ENCODE data around the gene MTG1. TPM values are rescaled to one million over a fixed set of nuclear protein-coding genes. Genes with fewer than 3 reads are reported as not detected.

The MTG1 gene
- total and polyA plus RNA-seq, 2 experiments from 2014 or later = 45.7 to 68.6 TPM

DNA sequence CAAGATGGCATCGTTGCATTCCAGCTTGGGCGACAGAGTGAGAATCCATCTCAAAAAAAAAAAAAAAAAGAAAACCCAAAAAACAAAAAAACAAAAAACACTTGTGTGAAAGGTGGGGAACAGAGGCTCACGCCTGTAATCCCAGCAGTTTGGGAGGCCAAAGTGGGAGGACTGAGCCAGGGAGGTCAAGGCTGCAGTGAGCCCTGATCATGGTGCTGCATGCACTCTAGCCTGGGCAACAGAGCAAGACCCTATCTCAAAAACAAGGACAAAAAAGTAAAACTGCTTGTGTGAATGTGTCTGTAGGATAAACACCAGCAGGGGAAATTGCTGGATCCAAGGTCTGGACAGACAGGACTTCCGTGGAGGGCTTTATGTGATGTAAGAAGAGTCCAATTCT lies 10.4 kb upstream of the MTG1 start (continued):
- TF ChIP-seq, protein P1, sequence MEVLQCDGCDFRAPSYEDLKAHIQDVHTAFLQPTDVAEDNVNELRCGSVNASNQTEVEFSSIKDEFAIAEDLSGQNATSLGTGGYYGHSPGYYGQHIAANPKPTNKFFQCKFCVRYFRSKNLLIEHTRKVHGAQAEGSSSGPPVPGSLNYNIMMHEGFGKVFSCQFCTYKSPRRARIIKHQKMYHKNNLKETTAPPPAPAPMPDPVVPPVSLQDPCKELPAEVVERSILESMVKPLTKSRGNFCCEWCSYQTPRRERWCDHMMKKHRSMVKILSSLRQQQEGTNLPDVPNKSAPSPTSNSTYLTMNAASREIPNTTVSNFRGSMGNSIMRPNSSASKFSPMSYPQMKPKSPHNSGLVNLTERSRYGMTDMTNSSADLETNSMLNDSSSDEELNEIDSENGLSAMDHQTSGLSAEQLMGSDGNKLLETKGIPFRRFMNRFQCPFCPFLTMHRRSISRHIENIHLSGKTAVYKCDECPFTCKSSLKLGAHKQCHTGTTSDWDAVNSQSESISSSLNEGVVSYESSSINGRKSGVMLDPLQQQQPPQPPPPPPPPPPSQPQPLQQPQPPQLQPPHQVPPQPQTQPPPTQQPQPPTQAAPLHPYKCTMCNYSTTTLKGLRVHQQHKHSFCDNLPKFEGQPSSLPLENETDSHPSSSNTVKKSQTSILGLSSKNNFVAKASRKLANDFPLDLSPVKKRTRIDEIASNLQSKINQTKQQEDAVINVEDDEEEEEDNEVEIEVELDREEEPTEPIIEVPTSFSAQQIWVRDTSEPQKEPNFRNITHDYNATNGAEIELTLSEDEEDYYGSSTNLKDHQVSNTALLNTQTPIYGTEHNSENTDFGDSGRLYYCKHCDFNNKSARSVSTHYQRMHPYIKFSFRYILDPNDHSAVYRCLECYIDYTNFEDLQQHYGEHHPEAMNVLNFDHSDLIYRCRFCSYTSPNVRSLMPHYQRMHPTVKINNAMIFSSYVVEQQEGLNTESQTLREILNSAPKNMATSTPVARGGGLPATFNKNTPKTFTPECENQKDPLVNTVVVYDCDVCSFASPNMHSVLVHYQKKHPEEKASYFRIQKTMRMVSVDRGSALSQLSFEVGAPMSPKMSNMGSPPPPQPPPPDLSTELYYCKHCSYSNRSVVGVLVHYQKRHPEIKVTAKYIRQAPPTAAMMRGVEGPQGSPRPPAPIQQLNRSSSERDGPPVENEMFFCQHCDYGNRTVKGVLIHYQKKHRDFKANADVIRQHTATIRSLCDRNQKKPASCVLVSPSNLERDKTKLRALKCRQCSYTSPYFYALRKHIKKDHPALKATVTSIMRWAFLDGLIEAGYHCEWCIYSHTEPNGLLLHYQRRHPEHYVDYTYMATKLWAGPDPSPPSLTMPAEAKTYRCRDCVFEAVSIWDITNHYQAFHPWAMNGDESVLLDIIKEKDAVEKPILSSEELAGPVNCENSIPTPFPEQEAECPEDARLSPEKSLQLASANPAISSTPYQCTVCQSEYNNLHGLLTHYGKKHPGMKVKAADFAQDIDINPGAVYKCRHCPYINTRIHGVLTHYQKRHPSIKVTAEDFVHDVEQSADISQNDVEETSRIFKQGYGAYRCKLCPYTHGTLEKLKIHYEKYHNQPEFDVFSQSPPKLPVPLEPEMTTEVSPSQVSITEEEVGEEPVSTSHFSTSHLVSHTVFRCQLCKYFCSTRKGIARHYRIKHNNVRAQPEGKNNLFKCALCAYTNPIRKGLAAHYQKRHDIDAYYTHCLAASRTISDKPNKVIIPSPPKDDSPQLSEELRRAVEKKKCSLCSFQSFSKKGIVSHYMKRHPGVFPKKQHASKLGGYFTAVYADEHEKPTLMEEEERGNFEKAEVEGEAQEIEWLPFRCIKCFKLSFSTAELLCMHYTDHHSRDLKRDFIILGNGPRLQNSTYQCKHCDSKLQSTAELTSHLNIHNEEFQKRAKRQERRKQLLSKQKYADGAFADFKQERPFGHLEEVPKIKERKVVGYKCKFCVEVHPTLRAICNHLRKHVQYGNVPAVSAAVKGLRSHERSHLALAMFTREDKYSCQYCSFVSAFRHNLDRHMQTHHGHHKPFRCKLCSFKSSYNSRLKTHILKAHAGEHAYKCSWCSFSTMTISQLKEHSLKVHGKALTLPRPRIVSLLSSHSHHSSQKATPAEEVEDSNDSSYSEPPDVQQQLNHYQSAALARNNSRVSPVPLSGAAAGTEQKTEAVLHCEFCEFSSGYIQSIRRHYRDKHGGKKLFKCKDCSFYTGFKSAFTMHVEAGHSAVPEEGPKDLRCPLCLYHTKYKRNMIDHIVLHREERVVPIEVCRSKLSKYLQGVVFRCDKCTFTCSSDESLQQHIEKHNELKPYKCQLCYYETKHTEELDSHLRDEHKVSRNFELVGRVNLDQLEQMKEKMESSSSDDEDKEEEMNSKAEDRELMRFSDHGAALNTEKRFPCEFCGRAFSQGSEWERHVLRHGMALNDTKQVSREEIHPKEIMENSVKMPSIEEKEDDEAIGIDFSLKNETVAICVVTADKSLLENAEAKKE (CRISPR knock-in tag; IDR thresholded peaks at IDR 0.05) = no peak
- TF ChIP-seq NANOG (IDR thresholded peaks at IDR 0.05; ENCODE audit: borderline replicate concordance) = no peak

DNA sequence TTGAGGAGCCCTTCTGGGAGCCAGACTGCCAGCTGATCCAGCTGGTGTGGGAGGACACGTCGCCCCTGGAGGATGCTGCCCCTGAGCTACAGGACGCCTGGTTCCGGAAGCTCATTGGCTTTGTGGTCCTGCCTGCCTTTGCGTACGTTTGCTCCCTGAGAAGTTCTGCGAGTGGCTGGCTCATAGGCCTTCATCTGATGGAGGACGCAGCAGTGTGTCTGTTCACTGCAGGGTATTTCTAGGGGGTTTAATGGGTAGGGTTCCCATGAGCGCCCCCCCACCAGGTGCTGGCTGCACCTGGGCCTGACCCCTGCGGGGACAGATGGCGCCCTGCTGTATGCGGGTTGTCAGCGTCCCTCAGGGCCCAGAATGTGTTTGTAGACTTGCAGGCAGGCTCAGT lies 9.9 kb upstream of the MTG1 start:
- no peaks in the 10 kb centered on the region for H3K9me2 ChIP-seq (ENCODE audit: insufficient read depth)
- H3K27ac ChIP-seq (ENCODE audit: low read depth) = no peak overlapping the region
- H3K4me1 ChIP-seq (ENCODE audit: insufficient read depth) = no peaks in the 10 kb centered on the region
- H3K9me3 Mint-ChIP-seq = no peaks in the 10 kb centered on the region
- H3K27me3 ChIP-seq (ENCODE audit: insufficient read depth) = peaks cover 10% of the 10 kb centered on the region; the same call in 1 of the 2 replicates
- ATAC-seq = no peak
- no peaks in the 10 kb centered on the region for H3F3A ChIP-seq (replicated peaks; ENCODE audit: low read depth)
- H3K27ac Mint-ChIP-seq = no peak overlapping the region
- no peak overlapping the region for H3K4me3 ChIP-seq
- H3K79me2 ChIP-seq (replicated peaks; ENCODE audit: insufficient read depth) = no peaks in the 10 kb centered on the region
- H3K36me3 ChIP-seq (ENCODE audit: insufficient read depth) = no peaks in the 10 kb centered on the region; the same call in 1 of the 2 replicates
- H3K4me2 ChIP-seq = no peak overlapping the region
- H4K20me1 ChIP-seq (replicated peaks; ENCODE audit: insufficient read depth) = no peaks in the 10 kb centered on the region
- no peak overlapping the region for H2AFZ ChIP-seq
- no peak overlapping the region for H3K4me3 Mint-ChIP-seq
- H3K27me3 Mint-ChIP-seq (ENCODE audit: insufficient read depth, low read depth, poor library complexity) = no peaks in the 10 kb centered on the region
- 0 out of 3 replicates have a peak, but pooled peaks cover 3% of the 10 kb centered on the region for H3K36me3 Mint-ChIP-seq (ENCODE audit: low read depth)
- DNase-seq (ENCODE audit: low spot score) = no peak
- H3K4me1 Mint-ChIP-seq = no peaks in the 10 kb centered on the region
- TF ChIP-seq, protein P2, sequence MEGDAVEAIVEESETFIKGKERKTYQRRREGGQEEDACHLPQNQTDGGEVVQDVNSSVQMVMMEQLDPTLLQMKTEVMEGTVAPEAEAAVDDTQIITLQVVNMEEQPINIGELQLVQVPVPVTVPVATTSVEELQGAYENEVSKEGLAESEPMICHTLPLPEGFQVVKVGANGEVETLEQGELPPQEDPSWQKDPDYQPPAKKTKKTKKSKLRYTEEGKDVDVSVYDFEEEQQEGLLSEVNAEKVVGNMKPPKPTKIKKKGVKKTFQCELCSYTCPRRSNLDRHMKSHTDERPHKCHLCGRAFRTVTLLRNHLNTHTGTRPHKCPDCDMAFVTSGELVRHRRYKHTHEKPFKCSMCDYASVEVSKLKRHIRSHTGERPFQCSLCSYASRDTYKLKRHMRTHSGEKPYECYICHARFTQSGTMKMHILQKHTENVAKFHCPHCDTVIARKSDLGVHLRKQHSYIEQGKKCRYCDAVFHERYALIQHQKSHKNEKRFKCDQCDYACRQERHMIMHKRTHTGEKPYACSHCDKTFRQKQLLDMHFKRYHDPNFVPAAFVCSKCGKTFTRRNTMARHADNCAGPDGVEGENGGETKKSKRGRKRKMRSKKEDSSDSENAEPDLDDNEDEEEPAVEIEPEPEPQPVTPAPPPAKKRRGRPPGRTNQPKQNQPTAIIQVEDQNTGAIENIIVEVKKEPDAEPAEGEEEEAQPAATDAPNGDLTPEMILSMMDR (conservative IDR thresholded peaks at IDR 0.05; ENCODE audit: low read depth in 2 of 2) = no peak
- TF ChIP-seq, protein P1 (CRISPR knock-in tag; IDR thresholded peaks at IDR 0.05) = no peak
- TF ChIP-seq ZNF114 (CRISPR knock-in tag; IDR thresholded peaks at IDR 0.05) (no peak), STAT1 (IDR thresholded peaks at IDR 0.05; ENCODE audit: unreplicated experiment) (no peak)
